Fibroblast of villous mesenchyme (primary cell): ENCODE measurements around the gene SNX13. TPM values are rescaled to one million over a fixed set of nuclear protein-coding genes. Genes with fewer than 3 reads are reported as not detected.
A peak's percentile ranks its signal among the peaks of the same experiment; 100 is the strongest.

Experiments used
- DNase-seq: peaks from one replicate; pipeline ENCODE4 v3.0.0-alpha.2; 2010; ENCODE audit warnings: low read depth
- H3K4me3 ChIP-seq: 2 replicates; pipeline ENCODE4 v1.5.1; 2011; ENCODE audit warnings: low read depth, mild to moderate bottlenecking, low read length
- total RNA-seq: library from RNA; depleted of rRNA; stranded (reverse); fragments of >200 nt; gene quantifications from 2 replicates; pipeline ENCODE4 v1.2.3, GENCODE V29; 2012
- TF ChIP-seq, protein P1 (sequence below): IDR thresholded peaks from 2 replicates; pipeline ENCODE4 v1.5.1; 2012; ENCODE audit warnings: low read depth, mild to moderate bottlenecking, low read length; ENCODE audit not compliant: insufficient read depth

SNX13 gene
- total RNA-seq, 1 donor: 51.8 TPM

DNA sequence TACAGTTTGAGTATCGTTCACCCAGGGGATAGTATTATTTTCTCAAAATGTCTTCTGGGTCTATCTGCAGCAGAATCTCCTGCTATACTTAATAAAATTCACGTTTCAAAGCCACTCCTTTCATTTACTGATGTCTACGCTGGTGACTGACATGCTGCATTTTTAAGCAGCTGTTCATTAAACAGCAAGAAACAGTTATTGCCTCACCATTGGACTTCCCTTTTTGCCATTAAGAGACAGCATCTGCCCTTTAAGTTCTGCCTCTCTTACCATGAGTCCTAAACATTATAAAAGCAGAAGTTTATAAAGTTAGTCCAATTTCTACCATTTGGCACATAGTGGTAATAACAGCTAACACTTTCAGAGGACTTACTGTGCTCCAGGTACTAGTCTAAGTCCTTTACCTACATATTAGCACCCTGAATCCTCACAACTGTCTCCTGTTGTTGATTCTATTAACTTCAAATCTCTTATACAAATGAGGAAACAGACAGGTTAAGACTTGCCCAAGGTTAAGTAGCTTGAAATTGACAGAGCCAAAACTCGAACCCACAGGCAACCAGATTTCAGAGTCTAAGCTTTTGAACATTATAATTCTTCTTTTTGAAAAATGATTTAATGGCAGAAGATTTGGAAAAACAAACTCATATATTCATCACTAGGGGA is 169.5 kb downstream of the SNX13 start:
- H3K4me3 ChIP-seq: no peak overlapping the region
- TF ChIP-seq, protein P1, sequence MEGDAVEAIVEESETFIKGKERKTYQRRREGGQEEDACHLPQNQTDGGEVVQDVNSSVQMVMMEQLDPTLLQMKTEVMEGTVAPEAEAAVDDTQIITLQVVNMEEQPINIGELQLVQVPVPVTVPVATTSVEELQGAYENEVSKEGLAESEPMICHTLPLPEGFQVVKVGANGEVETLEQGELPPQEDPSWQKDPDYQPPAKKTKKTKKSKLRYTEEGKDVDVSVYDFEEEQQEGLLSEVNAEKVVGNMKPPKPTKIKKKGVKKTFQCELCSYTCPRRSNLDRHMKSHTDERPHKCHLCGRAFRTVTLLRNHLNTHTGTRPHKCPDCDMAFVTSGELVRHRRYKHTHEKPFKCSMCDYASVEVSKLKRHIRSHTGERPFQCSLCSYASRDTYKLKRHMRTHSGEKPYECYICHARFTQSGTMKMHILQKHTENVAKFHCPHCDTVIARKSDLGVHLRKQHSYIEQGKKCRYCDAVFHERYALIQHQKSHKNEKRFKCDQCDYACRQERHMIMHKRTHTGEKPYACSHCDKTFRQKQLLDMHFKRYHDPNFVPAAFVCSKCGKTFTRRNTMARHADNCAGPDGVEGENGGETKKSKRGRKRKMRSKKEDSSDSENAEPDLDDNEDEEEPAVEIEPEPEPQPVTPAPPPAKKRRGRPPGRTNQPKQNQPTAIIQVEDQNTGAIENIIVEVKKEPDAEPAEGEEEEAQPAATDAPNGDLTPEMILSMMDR: no peak
- DNase-seq: no peak

DNA sequence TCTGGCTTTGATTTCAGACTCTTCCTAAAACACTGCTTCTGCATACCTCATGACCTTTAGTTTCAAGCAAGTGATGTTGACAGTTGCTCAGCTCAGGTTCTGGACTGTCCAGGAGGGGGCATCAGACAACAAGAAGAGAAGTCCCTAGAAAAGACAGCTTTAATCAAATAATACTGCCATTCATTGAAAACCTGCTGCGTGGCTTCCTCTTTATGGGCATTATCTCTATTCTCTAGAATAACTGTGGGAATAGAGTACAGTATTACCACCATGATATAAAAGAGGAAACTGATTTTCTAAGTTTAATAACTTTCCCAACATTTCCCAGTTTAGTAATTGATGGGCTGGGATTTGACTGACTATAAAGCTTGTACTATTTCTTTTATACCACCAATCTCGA is 170.4 kb downstream of the SNX13 start:
- peak; percentile 80 for DNase-seq
- TF ChIP-seq, protein P1: peak; percentile 85
- H3K4me3 ChIP-seq: no peak overlapping the region

- TF ChIP-seq, protein P1: no peak
- no peak overlapping the region for H3K4me3 ChIP-seq
- no peak for DNase-seq
These were observed 182.3 kb downstream of the SNX13 start for GRCh38 chr7:17758008-17758407.

- DNase-seq: no peak
- TF ChIP-seq, protein P1: no peak
- H3K4me3 ChIP-seq: no peak overlapping the region
These were observed 194.2 kb downstream of the SNX13 start for GRCh38 chr7:17746020-17746530.

DNA sequence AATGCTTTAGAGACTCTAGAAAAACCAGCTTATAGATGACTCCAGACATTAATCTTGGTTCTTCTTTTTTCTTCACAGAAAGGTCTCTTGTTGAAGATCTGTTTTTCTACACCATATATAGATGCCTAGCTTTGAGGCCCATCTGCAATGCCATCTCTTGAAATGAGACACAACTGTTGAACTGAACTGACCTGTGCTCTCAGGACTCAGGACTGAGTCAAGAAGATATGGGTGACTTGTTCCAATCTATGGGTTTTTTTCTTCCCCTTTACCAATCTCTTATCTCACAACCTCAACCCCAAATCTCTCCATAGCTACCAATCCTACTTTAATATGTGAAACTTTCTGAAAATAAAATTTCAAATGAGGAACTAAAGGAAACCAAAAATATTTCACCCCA is 194.7 kb downstream of the SNX13 start:
- H3K4me3 ChIP-seq: no peak overlapping the region
- TF ChIP-seq, protein P1: no peak
- no peak for DNase-seq

DNA sequence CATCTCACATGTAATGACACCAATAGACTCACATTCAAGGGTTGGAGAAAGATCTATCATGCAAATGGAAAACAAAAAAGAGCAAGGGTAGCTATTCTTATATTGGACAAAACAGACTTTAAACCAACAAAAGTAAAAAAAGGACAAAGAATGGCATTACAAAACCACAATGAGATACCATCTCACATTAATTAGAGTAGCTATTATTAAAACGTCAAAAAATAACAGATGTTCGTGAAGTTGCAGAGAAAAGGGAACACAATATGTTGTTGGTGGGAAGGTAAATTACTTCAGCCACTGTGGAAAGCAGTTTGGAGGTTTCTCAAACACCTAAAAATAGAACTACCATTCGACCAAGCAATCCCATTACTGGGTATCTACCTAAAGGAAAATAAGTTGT is 197.0 kb downstream of the SNX13 start:
- no peak for DNase-seq
- TF ChIP-seq, protein P1: no peak
- no peak overlapping the region for H3K4me3 ChIP-seq

GRCh38 chr7:17741426-17741825 is 198.9 kb downstream of the SNX13 start:
- DNase-seq: no peak
- H3K4me3 ChIP-seq: no peak overlapping the region
- TF ChIP-seq, protein P1: no peak
